HCT116 (cell line): ENCODE results near the gene GJB6. TPM values are rescaled to one million over a fixed set of nuclear protein-coding genes. Genes with fewer than 3 reads are reported as not detected.

Experiments used
- ATAC-seq: fragments of 200-7000 bp; cut with Tn5 transposase; 2 replicates; pipeline ENCODE4 v1.9.1; 2020; ENCODE audit warnings: mild to moderate bottlenecking, moderate library complexity
- BruUV-seq: library from RNA; stranded (reverse); fragments of 400-500 nt; replicated peaks from 2 replicates; lab custom pipeline; 2021; lab: Mats Ljungman, UMichigan
- CTCF ChIA-PET: fragments of 300-600 bp; sonication (Branson Sonifier 250); formaldehyde crosslinking; loops from one replicate; lab custom pipeline; 2021; ENCODE audit warnings: antibody characterized with exemption; lab: Charles Lee
- POLR2A ChIA-PET: fragments of 300-600, 350-600 bp; sonication (Branson Sonifier 250); formaldehyde crosslinking; loops from one replicate; lab custom pipeline; 2021; ENCODE audit warnings: antibody characterized with exemption; lab: Charles Lee
- RAD21 ChIA-PET, 2 experiments: fragments of 300-600 bp; sonication (Branson Sonifier 250); formaldehyde crosslinking; loops; one replicate each; lab custom pipeline; 2023; ENCODE audit warnings: low total read pairs in 2 of 2; ENCODE audit not compliant: uncharacterized antibody in 2 of 2, unreplicated experiment in 2 of 2, low non-redundant PET in 1 of 2; lab: Charles Lee
- DNase-seq: peaks from one replicate; pipeline ENCODE4 v3.0.0-alpha.2; 2010; ENCODE audit warnings: low read depth, low spot score
- H2AFZ ChIP-seq: fragments of 200-600 bp; shearing (Covaris generic), sonication (generic); 2 replicates; pipeline ENCODE4 v1.6.1; 2017; ENCODE audit warnings: low read depth, mixed run types, mixed read lengths, antibody characterized with exemption, low read length; ENCODE audit not compliant: poor library complexity, severe bottlenecking
- H3K27ac ChIP-seq: 2 replicates; pipeline ENCODE4 v1.5.1; 2012; ENCODE audit warnings: low read depth, low read length
- H3K27me3 ChIP-seq: fragments of 200-600 bp; sonication (generic); 2 replicates; pipeline ENCODE4 v1.6.1; 2016; ENCODE audit warnings: mixed run types, low read length, mixed read lengths; ENCODE audit not compliant: insufficient read depth
- H3K36me3 ChIP-seq, 2 experiments: fragments of 200-500 bp in 1 of 2; fragments of 200-600 bp in 1 of 2; sonication (Bioruptor generic) in 1 of 2; sonication (generic) in 1 of 2; 2 replicates each; pipeline versions ENCODE4 v1.5.1 to v1.6.1; 2014 to 2016; ENCODE audit warnings: low read length in 2 of 2, inconsistent platforms in 1 of 2, mixed read lengths in 1 of 2, mixed run types in 1 of 2; ENCODE audit not compliant: insufficient read depth in 2 of 2, control insufficient read depth in 1 of 2
- H3K4me1 ChIP-seq, 2 experiments: fragments of 200-600 bp in 1 of 2; sonication (generic) in 1 of 2; 2 replicates each; pipeline versions ENCODE4 v1.5.1 to v1.6.1; 2012 to 2017; ENCODE audit warnings: low read length in 2 of 2, inconsistent platforms in 1 of 2, mild to moderate bottlenecking in 1 of 2, mixed read lengths in 1 of 2, mixed run types in 1 of 2, moderate library complexity in 1 of 2; ENCODE audit not compliant: insufficient read depth in 2 of 2, control insufficient read depth in 1 of 2
- H3K4me2 ChIP-seq: fragments of 200-600 bp; sonication (generic); 2 replicates; pipeline ENCODE4 v1.6.1; 2017; ENCODE audit warnings: mixed run types, low read length, mixed read lengths
- H3K4me3 ChIP-seq, 2 experiments: fragments of 200-600 bp in 1 of 2; sonication (generic) in 1 of 2; replicated peaks in 1 of 2; 2 replicates each; pipeline ENCODE4 v1.5.1; 2011 to 2016; ENCODE audit warnings: low read length in 2 of 2, control low read depth in 1 of 2, low read depth in 1 of 2, mild to moderate bottlenecking in 1 of 2, mixed read lengths in 1 of 2, mixed run types in 1 of 2
- H3K79me2 ChIP-seq: fragments of 200-600 bp; sonication (generic); 2 replicates; pipeline ENCODE4 v1.6.1; 2017; ENCODE audit warnings: mild to moderate bottlenecking, mixed run types, low read length, moderate library complexity, mixed read lengths; ENCODE audit not compliant: insufficient read depth
- H3K9ac ChIP-seq: fragments of 200-600 bp; sonication (generic); 2 replicates; pipeline ENCODE4 v1.6.1; 2016; ENCODE audit warnings: low read length, mixed read lengths
- H3K9me2 ChIP-seq: fragments of 200-600 bp; sonication (generic), shearing (Covaris generic); 2 replicates; pipeline ENCODE4 v1.6.1; 2017; ENCODE audit warnings: mixed run types, mild to moderate bottlenecking, moderate library complexity; ENCODE audit not compliant: insufficient read depth
- H3K9me3 ChIP-seq, 2 experiments: fragments of 200-500 bp in 1 of 2; fragments of 200-600 bp in 1 of 2; sonication (Bioruptor generic) in 1 of 2; sonication (generic) in 1 of 2; 2 replicates each; pipeline ENCODE4 v1.6.1; 2014 to 2017; ENCODE audit warnings: low read length in 2 of 2, mixed read lengths in 2 of 2, inconsistent platforms in 1 of 2, low read depth in 1 of 2, mild to moderate bottlenecking in 1 of 2, mixed run types in 1 of 2, moderate library complexity in 1 of 2; ENCODE audit not compliant: control insufficient read depth in 1 of 2, insufficient read depth in 1 of 2
- H4K20me1 ChIP-seq: fragments of 200-600 bp; sonication (generic), shearing (Covaris generic); 2 replicates; pipeline ENCODE4 v1.6.1; 2017; ENCODE audit warnings: mixed run types, mild to moderate bottlenecking, moderate library complexity; ENCODE audit not compliant: insufficient read depth
- EGR1 ChIP-seq: IDR thresholded peaks from 2 replicates; pipeline ENCODE4 v1.6.1; 2012; ENCODE audit warnings: low read depth
- EZH2 ChIP-seq: fragments of 200-600 bp; sonication (generic); IDR thresholded peaks from 2 replicates; pipeline ENCODE4 v1.6.1; 2017; ENCODE audit warnings: antibody characterized with exemption, mixed run types
- EZH2phosphoT487 ChIP-seq: fragments of 200-600 bp; IDR thresholded peaks from 2 replicates; pipeline ENCODE4 v1.6.1; 2018; ENCODE audit warnings: antibody characterized with exemption, borderline replicate concordance
- FOSL1 ChIP-seq: IDR thresholded peaks from 2 replicates; pipeline ENCODE4 v1.6.1; 2012; ENCODE audit warnings: low read depth
- JUND ChIP-seq: IDR thresholded peaks from 2 replicates; pipeline ENCODE4 v1.6.1; 2012
- POLR2A ChIP-seq: IDR thresholded peaks from 2 replicates; pipeline ENCODE4 v1.7.0; 2011; ENCODE audit warnings: borderline replicate concordance; ENCODE audit not compliant: insufficient read depth, insufficient read length; ENCODE audit errors: extremely low read depth
- TCF7L2 ChIP-seq: IDR thresholded peaks from 2 replicates; pipeline ENCODE4 v1.7.0; 2011; ENCODE audit warnings: borderline replicate concordance, inconsistent platforms; ENCODE audit not compliant: insufficient read depth, insufficient read length; ENCODE audit errors: extremely low read depth
- intact Hi-C: fragments of 100-400 bp; cut with micrococcal nuclease; formaldehyde crosslinking; loops from 2 replicates; pipeline ENCODE4 v1.10.0; 2022
- total RNA-seq: library from RNA; stranded (reverse); gene quantifications from one replicate; pipeline ENCODE4 v1.2.1, GENCODE V29; 2021; ENCODE audit not compliant: unreplicated experiment
- TF ChIP-seq, protein P1 (sequence below): IDR thresholded peaks from 2 replicates; pipeline ENCODE4 v1.6.1; 2012
- TF ChIP-seq, protein P2 (sequence below), 3 experiments: fragments of 200-600 bp in 1 of 3; sonication (generic) in 1 of 3; IDR thresholded peaks in 2 of 3; conservative IDR thresholded peaks in 1 of 3; 2 replicates each; pipeline ENCODE4 v1.5.1; 2012 to 2017; ENCODE audit warnings: low read depth in 2 of 3, low read length in 2 of 3, antibody characterized with exemption in 1 of 3, borderline replicate concordance in 1 of 3, control low read depth in 1 of 3, mild to moderate bottlenecking in 1 of 3, mixed read lengths in 1 of 3, mixed run types in 1 of 3, moderate library complexity in 1 of 3; ENCODE audit not compliant: insufficient read depth in 1 of 3
- TF ChIP-seq, protein P3 (sequence below): IDR thresholded peaks from 2 replicates; pipeline ENCODE4 v1.6.1; 2011; ENCODE audit warnings: mild to moderate bottlenecking, low read length, moderate library complexity; ENCODE audit not compliant: insufficient replicate concordance; ENCODE audit errors: extremely low read depth

GJB6 gene
- total RNA-seq, 1 experiment from 2014 or later, result not detected

DNA sequence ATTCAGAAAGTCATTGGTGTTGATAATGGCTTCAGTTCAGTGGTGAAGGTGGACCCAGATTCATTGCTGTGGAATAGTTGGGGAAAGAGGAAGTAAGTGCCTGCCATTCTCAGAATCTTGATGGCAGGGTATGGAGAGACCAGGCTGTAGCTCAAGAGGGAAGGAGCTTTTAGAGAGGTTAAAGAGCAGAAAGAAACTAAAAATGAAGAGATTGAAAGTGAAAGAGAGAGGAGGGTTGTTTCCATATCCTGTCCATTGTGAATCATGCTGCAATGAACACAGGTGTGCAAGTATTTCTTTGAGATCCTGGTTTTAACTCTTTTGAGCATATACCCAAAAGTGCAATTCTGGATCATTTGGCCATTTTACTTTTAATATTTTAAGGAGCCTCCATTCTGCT, 12.5 kb downstream of the GJB6 start:
- ChIA-PET POLR2A (no interaction called here), CTCF (no interaction called here), RAD21 (no interaction called here)
- Histone ChIP-seq H3K9me3 (no peaks in the 10 kb centered on the region), H3K27ac (no peak overlapping the region), H3K4me1 (no peaks in the 10 kb centered on the region), H3K36me3 (no peaks in the 10 kb centered on the region), H3K79me2 (no peaks in the 10 kb centered on the region), H3K4me2 (no peak overlapping the region), H3K27me3 (no peaks in the 10 kb centered on the region), H2AFZ (no peak overlapping the region), H3K9ac (no peak overlapping the region), H4K20me1 (no peaks in the 10 kb centered on the region), H3K4me3 (no peak overlapping the region), H3K9me2 (no peaks in the 10 kb centered on the region)
- BruUV-seq, result no TSS peak
- DNase-seq, result no peak
- TF ChIP-seq JUND, result no peak
- TF ChIP-seq POLR2A, result no peak
- TF ChIP-seq EGR1, result no peak
- TF ChIP-seq EZH2phosphoT487, result no peak
- TF ChIP-seq, protein P1, sequence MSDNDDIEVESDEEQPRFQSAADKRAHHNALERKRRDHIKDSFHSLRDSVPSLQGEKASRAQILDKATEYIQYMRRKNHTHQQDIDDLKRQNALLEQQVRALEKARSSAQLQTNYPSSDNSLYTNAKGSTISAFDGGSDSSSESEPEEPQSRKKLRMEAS, result no peak
- TF ChIP-seq, protein P2, sequence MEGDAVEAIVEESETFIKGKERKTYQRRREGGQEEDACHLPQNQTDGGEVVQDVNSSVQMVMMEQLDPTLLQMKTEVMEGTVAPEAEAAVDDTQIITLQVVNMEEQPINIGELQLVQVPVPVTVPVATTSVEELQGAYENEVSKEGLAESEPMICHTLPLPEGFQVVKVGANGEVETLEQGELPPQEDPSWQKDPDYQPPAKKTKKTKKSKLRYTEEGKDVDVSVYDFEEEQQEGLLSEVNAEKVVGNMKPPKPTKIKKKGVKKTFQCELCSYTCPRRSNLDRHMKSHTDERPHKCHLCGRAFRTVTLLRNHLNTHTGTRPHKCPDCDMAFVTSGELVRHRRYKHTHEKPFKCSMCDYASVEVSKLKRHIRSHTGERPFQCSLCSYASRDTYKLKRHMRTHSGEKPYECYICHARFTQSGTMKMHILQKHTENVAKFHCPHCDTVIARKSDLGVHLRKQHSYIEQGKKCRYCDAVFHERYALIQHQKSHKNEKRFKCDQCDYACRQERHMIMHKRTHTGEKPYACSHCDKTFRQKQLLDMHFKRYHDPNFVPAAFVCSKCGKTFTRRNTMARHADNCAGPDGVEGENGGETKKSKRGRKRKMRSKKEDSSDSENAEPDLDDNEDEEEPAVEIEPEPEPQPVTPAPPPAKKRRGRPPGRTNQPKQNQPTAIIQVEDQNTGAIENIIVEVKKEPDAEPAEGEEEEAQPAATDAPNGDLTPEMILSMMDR (IDR thresholded peaks at IDR 0.05 in 2 of 3, conservative IDR thresholded peaks at IDR 0.05 in 1 of 3; ENCODE audit: borderline replicate concordance in 1 of 3, insufficient read depth in 1 of 3, low read depth in 2 of 3, low read length in 2 of 3), result no peak
- no peak for TF ChIP-seq FOSL1
- TF ChIP-seq EZH2, result no peak
- TF ChIP-seq, protein P3, sequence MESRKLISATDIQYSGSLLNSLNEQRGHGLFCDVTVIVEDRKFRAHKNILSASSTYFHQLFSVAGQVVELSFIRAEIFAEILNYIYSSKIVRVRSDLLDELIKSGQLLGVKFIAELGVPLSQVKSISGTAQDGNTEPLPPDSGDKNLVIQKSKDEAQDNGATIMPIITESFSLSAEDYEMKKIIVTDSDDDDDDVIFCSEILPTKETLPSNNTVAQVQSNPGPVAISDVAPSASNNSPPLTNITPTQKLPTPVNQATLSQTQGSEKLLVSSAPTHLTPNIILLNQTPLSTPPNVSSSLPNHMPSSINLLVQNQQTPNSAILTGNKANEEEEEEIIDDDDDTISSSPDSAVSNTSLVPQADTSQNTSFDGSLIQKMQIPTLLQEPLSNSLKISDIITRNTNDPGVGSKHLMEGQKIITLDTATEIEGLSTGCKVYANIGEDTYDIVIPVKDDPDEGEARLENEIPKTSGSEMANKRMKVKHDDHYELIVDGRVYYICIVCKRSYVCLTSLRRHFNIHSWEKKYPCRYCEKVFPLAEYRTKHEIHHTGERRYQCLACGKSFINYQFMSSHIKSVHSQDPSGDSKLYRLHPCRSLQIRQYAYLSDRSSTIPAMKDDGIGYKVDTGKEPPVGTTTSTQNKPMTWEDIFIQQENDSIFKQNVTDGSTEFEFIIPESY, result no peak
- no peak for TF ChIP-seq TCF7L2
- ATAC-seq, result no peak
- intact Hi-C loops, result no loop called here
